ENCODE results near the gene TNP2. TPM values are rescaled to one million over a fixed set of nuclear protein-coding genes. Genes with fewer than 3 reads are reported as not detected.
"Not testable (repeated sequence)": the region's sequence is repeated elsewhere in the genome, so short reads cannot be mapped to it uniquely, and the experiment has no call there.

The TNP2 gene
- polyA plus RNA-seq, 1 of the 3 experiments (the other 2 are of a cell fraction): not detected

DNA sequence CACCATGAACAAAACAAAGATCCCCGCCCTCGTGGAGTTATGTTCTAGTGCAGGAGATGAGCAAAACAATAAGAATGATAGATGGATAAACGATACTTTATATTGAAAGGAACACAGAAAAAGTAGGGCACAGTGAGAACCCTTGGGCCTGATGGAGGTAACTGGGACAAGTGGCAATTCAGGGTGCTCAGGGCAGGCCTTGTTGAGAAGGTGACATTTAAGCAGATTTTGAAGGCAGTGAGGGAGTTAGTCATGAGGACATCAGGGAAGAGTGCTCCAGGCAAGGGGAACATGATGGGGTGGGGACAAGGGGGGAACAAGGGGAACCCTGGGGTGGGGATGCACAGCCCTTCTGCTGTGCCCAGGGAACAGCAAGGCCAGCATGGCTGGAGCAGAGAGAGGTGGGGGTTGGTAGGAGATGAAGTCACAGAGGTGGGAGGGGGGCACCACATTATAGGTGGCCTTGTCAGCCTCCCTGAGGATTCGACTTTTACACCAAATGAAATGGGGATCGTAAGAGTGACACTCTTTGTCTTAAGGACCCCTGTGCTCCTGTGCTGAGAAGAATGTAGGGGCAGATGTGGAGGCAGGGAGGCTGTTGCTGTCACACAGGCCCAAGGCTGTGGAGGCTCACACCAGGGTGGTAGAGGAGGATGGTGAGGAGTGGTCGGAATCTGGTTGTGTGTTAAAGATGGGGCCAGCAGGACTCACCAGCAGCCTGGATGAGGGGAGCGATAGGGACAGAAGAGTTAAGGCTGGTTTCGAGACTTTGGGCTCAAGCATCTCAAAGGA lies 21.2 kb upstream of the TNP2 start:
- no peaks in the 10 kb centered on the region for H4K20me1 ChIP-seq (ENCODE audit: insufficient read depth)
- no peak overlapping the region for H3K9ac ChIP-seq
- no peak for DNase-seq
- H2AFZ ChIP-seq (ENCODE audit: low read depth): no peak overlapping the region
- H3K4me2 ChIP-seq: no peak overlapping the region
- H3K79me2 ChIP-seq (ENCODE audit: insufficient read depth): no peaks in the 10 kb centered on the region
- no peaks in the 10 kb centered on the region for H3K9me3 ChIP-seq
- no peaks in the 10 kb centered on the region for H3K4me1 ChIP-seq (ENCODE audit: control insufficient read depth in 1 of 2, insufficient read depth in 2 of 2, low read depth in 1 of 2, low read length in 1 of 2)
- no peaks in the 10 kb centered on the region for H3K36me3 ChIP-seq (replicated peaks in 1 of 2; ENCODE audit: control insufficient read depth in 1 of 2, insufficient read depth in 2 of 2, low read length in 1 of 2)
- TF ChIP-seq SIN3A (IDR thresholded peaks at IDR 0.05; ENCODE audit: borderline replicate concordance, low read depth, low read length) (no peak), TCF12 (IDR thresholded peaks at IDR 0.05) (no peak), FOXM1 (IDR thresholded peaks at IDR 0.05; ENCODE audit: low read depth) (no peak), TEAD4 (IDR thresholded peaks at IDR 0.05; ENCODE audit: borderline replicate concordance, insufficient read depth) (no peak), RCOR1 (IDR thresholded peaks at IDR 0.05; ENCODE audit: low read length) (no peak), CHD2 (IDR thresholded peaks at IDR 0.05; ENCODE audit: low read length, partially characterized antibody) (no peak), RXRA (IDR thresholded peaks at IDR 0.05; ENCODE audit: borderline replicate concordance, low read depth) (no peak), EZH2phosphoT487 (IDR thresholded peaks at IDR 0.05; ENCODE audit: borderline replicate concordance, low read depth) (no peak), FOSL2 (IDR thresholded peaks at IDR 0.05; ENCODE audit: borderline replicate concordance, low read depth) (no peak), GABPA (IDR thresholded peaks at IDR 0.05; ENCODE audit: low read depth) (no peak), YY1 (IDR thresholded peaks at IDR 0.05; ENCODE audit: low read depth) (no peak), SMC3 (IDR thresholded peaks at IDR 0.05; ENCODE audit: low read depth, low read length) (no peak)
- TF ChIP-seq, protein P1, sequence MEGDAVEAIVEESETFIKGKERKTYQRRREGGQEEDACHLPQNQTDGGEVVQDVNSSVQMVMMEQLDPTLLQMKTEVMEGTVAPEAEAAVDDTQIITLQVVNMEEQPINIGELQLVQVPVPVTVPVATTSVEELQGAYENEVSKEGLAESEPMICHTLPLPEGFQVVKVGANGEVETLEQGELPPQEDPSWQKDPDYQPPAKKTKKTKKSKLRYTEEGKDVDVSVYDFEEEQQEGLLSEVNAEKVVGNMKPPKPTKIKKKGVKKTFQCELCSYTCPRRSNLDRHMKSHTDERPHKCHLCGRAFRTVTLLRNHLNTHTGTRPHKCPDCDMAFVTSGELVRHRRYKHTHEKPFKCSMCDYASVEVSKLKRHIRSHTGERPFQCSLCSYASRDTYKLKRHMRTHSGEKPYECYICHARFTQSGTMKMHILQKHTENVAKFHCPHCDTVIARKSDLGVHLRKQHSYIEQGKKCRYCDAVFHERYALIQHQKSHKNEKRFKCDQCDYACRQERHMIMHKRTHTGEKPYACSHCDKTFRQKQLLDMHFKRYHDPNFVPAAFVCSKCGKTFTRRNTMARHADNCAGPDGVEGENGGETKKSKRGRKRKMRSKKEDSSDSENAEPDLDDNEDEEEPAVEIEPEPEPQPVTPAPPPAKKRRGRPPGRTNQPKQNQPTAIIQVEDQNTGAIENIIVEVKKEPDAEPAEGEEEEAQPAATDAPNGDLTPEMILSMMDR (IDR thresholded peaks at IDR 0.05): no peak
- TF ChIP-seq, protein P2, sequence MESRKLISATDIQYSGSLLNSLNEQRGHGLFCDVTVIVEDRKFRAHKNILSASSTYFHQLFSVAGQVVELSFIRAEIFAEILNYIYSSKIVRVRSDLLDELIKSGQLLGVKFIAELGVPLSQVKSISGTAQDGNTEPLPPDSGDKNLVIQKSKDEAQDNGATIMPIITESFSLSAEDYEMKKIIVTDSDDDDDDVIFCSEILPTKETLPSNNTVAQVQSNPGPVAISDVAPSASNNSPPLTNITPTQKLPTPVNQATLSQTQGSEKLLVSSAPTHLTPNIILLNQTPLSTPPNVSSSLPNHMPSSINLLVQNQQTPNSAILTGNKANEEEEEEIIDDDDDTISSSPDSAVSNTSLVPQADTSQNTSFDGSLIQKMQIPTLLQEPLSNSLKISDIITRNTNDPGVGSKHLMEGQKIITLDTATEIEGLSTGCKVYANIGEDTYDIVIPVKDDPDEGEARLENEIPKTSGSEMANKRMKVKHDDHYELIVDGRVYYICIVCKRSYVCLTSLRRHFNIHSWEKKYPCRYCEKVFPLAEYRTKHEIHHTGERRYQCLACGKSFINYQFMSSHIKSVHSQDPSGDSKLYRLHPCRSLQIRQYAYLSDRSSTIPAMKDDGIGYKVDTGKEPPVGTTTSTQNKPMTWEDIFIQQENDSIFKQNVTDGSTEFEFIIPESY (IDR thresholded peaks at IDR 0.05; ENCODE audit: borderline replicate concordance, low read depth): no peak
- TF ChIP-seq, protein P3, sequence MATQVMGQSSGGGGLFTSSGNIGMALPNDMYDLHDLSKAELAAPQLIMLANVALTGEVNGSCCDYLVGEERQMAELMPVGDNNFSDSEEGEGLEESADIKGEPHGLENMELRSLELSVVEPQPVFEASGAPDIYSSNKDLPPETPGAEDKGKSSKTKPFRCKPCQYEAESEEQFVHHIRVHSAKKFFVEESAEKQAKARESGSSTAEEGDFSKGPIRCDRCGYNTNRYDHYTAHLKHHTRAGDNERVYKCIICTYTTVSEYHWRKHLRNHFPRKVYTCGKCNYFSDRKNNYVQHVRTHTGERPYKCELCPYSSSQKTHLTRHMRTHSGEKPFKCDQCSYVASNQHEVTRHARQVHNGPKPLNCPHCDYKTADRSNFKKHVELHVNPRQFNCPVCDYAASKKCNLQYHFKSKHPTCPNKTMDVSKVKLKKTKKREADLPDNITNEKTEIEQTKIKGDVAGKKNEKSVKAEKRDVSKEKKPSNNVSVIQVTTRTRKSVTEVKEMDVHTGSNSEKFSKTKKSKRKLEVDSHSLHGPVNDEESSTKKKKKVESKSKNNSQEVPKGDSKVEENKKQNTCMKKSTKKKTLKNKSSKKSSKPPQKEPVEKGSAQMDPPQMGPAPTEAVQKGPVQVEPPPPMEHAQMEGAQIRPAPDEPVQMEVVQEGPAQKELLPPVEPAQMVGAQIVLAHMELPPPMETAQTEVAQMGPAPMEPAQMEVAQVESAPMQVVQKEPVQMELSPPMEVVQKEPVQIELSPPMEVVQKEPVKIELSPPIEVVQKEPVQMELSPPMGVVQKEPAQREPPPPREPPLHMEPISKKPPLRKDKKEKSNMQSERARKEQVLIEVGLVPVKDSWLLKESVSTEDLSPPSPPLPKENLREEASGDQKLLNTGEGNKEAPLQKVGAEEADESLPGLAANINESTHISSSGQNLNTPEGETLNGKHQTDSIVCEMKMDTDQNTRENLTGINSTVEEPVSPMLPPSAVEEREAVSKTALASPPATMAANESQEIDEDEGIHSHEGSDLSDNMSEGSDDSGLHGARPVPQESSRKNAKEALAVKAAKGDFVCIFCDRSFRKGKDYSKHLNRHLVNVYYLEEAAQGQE (IDR thresholded peaks at IDR 0.05; ENCODE audit: low read depth, low read length): no peak
- TF ChIP-seq, protein P4, sequence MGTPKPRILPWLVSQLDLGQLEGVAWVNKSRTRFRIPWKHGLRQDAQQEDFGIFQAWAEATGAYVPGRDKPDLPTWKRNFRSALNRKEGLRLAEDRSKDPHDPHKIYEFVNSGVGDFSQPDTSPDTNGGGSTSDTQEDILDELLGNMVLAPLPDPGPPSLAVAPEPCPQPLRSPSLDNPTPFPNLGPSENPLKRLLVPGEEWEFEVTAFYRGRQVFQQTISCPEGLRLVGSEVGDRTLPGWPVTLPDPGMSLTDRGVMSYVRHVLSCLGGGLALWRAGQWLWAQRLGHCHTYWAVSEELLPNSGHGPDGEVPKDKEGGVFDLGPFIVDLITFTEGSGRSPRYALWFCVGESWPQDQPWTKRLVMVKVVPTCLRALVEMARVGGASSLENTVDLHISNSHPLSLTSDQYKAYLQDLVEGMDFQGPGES (IDR thresholded peaks at IDR 0.05; ENCODE audit: low read depth, low read length): no peak
- TF ChIP-seq, protein P5, sequence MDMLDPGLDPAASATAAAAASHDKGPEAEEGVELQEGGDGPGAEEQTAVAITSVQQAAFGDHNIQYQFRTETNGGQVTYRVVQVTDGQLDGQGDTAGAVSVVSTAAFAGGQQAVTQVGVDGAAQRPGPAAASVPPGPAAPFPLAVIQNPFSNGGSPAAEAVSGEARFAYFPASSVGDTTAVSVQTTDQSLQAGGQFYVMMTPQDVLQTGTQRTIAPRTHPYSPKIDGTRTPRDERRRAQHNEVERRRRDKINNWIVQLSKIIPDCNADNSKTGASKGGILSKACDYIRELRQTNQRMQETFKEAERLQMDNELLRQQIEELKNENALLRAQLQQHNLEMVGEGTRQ (IDR thresholded peaks at IDR 0.05; ENCODE audit: borderline replicate concordance, low read depth, low read length): no peak
- 73% methylated on average over 8 of the region's 8 CpGs for WGBS (ENCODE audit: low lambda C conversion rate)
- no peaks in the 10 kb centered on the region; the same call in 1 of the 2 replicates for H3K27me3 ChIP-seq (ENCODE audit: insufficient read depth)
- no peaks in the 10 kb centered on the region for H3F3A ChIP-seq (replicated peaks; ENCODE audit: insufficient read depth)
- no peak overlapping the region for H3K27ac ChIP-seq (ENCODE audit: low read depth in 2 of 2, low read length in 1 of 2)
- POLR2A ChIA-PET: no interaction called here
- CTCF ChIA-PET: no interaction called here
- H3K4me3 ChIP-seq (ENCODE audit: low read depth in 2 of 2, low read length in 1 of 2): no peak overlapping the region
- H3K9me2 ChIP-seq: no peaks in the 10 kb centered on the region

DNA sequence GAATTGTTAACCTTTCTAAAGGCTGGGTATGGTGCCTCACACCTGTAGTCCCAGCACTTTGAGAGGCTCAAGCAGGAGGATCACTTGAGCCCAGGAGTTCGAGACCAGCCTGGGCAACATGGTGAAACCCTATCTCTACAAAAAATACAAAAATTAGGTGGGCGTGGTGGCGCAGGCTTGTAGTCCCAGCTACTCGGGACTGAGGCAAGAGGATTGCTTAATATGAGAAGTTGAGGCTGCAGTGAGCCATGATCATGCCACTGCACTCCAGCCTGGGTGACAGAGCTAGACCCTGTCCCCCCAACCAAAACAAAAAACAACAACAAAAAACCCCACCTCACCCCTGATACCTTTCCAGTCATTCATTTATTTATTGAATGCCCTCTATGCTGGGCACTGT lies 20.6 kb upstream of the TNP2 start:
- H3K4me2 ChIP-seq; H3K79me2 ChIP-seq (ENCODE audit: insufficient read depth); H3K9me3 ChIP-seq; H4K20me1 ChIP-seq (ENCODE audit: insufficient read depth); H3K4me1 ChIP-seq (ENCODE audit: control insufficient read depth in 1 of 2, insufficient read depth in 2 of 2, low read depth in 1 of 2, low read length in 1 of 2); H3F3A ChIP-seq (replicated peaks; ENCODE audit: insufficient read depth); H3K9ac ChIP-seq; DNase-seq; H3K4me3 ChIP-seq (ENCODE audit: low read depth in 2 of 2, low read length in 1 of 2); H2AFZ ChIP-seq (ENCODE audit: low read depth); H3K27ac ChIP-seq (ENCODE audit: low read depth in 2 of 2, low read length in 1 of 2); POLR2A ChIA-PET; H3K9me2 ChIP-seq; H3K36me3 ChIP-seq (replicated peaks in 1 of 2; ENCODE audit: control insufficient read depth in 1 of 2, insufficient read depth in 2 of 2, low read length in 1 of 2); H3K27me3 ChIP-seq (ENCODE audit: insufficient read depth): not testable (repeated sequence)
- CTCF ChIA-PET: interaction anchor here (0.6 kb wide), 1 partner anchor 13 kb away, joined by 3 read pairs; no protein-coding TSS in a partner anchor
- 69% methylated on average over 4 of the region's 4 CpGs for WGBS (ENCODE audit: low lambda C conversion rate)

Data from SK-N-SH (cell line).